ENCODE data around the gene RNF227. TPM values are rescaled to one million over a fixed set of nuclear protein-coding genes. Genes with fewer than 3 reads are reported as not detected.

The RNF227 gene
- total and polyA plus RNA-seq, 10 of the 15 experiments (the other 5 are each of a cell fraction or from before 2014, with no cell fraction given), result 0.49 to 5.0 (median 1.3) TPM

GRCh38 chr17:7867881-7868329, 48.2 kb downstream of the RNF227 start:
- 48% methylated on average over 5 of the region's 5 CpGs for WGBS (ENCODE audit: insufficient coverage, insufficient replicate concordance, low lambda C conversion rate, missing lambda C conversion rate)
- POLR2A ChIA-PET, result no interaction called here
- Histone ChIP-seq H3K27ac (ENCODE audit: control insufficient read depth, insufficient read depth) (no peak overlapping the region), H3K4me1 (ENCODE audit: control insufficient read depth, insufficient read depth, low read length) (no peaks in the 10 kb centered on the region), H3K36me3 (ENCODE audit: control insufficient read depth in 2 of 2, insufficient read depth in 2 of 2, low read length in 1 of 2) (0 out of 4 replicates have a peak, but pooled peaks cover 0 to 4% of the 10 kb centered on the region in 2 experiments), H3K27me3 (replicated peaks in 1 of 2; ENCODE audit: control insufficient read depth in 2 of 2, insufficient read depth in 2 of 2, low read length in 1 of 2) (no peaks in the 10 kb centered on the region), H2AFZ (ENCODE audit: control insufficient read depth, low read depth, low read length) (no peak overlapping the region), H3K9ac (ENCODE audit: control insufficient read depth, insufficient read depth, low read length) (no peak overlapping the region), H3K79me2 (ENCODE audit: control insufficient read depth, insufficient read depth, low read length) (no peaks in the 10 kb centered on the region), H3K4me3 (no peak overlapping the region), H3K9me3 (replicated peaks; ENCODE audit: control insufficient read depth, insufficient read depth, low read length) (no peaks in the 10 kb centered on the region), H3K4me2 (ENCODE audit: control insufficient read depth, insufficient read depth) (no peak overlapping the region), H4K20me1 (ENCODE audit: control insufficient read depth, insufficient read depth) (no peaks in the 10 kb centered on the region)
- DNase-seq (ENCODE audit: low read depth, low spot score), result no peak
- RAD21 ChIA-PET (ENCODE audit: unreplicated experiment), result no interaction called here
- TF ChIP-seq NBN (IDR thresholded peaks at IDR 0.05) (no peak), ZBTB4 (CRISPR knock-in tag; IDR thresholded peaks at IDR 0.05) (no peak)
- CTCF ChIA-PET, result interaction anchor here (0.6 to 15.5 kb wide), 5 partner anchors 11 to 163 kb away, joined by 3 to 308 read pairs (median 4); partner anchors contain the start of gene NAA38
- FAIRE-seq, result no peak
- no TSS peak for BruUV-seq (replicated peaks)
- SMC1A ChIA-PET (ENCODE audit: uncharacterized antibody, unreplicated experiment), result interaction anchor here (1.0 to 2.7 kb wide), 7 partner anchors 8 to 194 kb away, joined by 3 to 9 read pairs (median 5); partner anchors contain the start of gene NAA38
- in situ Hi-C loops (cut with MboI), result no loop called here
- ATAC-seq, result no peak
- intact Hi-C loops (cut with micrococcal nuclease; ENCODE audit: unreplicated experiment), result no loop called here

All from GM12878 (cell line).